Measurements from ENCODE around the gene IYD.

Gene IYD

GRCh38 chr6:150349546-150349945, 19.3 kb upstream of the IYD start:
- 81 to 85% methylated on average over 4 of the region's 4 CpGs for WGBS, 2 experiments
- Histone ChIP-seq H3K4me3 (ENCODE audit: insufficient read depth, low read depth, low read length) (no peak overlapping the region), H3K36me3 (ENCODE audit: control insufficient read depth, insufficient read depth, low read length) (no peaks in the 10 kb centered on the region), H3K4me1 (ENCODE audit: control insufficient read depth, insufficient read depth, low read length) (no peaks in the 10 kb centered on the region), H3K9me3 (ENCODE audit: control insufficient read depth, low read length) (no peaks in the 10 kb centered on the region), H3K27me3 (ENCODE audit: control insufficient read depth, insufficient read depth, low read length, poor library complexity, severe bottlenecking) (no peaks in the 10 kb centered on the region), H3K27ac (ENCODE audit: insufficient read depth, low read depth, low read length, poor library complexity, severe bottlenecking) (no peak overlapping the region)

DNA sequence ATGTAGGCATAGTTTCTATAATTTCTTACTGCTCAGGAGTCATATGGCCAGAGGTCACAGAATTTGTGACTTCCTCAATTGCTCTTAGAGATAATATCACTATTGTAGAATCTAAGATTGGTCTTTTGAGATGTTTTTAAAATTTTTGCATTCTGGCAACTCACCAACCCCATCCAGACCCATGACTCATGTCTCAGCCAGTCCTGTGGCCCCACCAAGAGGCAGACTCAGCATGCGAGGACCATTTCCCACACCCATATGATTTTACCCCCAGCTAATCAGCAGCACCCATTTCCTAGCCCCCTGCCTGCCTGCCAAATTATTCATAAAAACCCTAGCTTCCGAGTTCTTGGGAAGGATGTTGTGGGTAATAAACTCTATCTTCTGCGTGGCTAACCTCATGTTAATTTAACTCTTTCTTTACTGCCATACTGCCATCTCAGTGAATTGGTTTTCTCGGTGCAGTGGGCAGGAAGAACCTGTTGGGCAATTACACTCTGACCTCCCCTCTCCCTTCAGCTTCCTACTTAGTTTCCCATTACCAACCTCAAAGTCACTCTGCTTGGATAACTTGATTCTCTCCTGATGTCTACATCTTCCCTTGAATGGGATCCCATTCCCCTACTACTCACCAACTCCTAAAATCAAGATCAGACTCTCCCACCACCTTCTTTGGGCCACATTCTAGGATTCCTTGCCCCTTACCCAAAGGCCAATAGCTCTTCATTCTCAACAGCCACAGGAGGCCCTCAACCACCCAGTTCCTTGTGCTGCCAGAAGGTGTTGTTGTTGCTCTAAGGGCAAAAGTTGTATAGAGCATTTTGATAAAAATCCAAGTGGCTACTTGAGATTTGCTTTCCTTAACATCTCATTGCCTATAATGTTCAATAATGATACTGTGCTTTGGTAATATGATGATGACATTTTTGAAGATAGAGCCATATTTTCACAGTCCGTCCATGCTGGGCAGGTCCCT, 16.2 kb upstream of the IYD start:
- Histone ChIP-seq H3K4me3 (ENCODE audit: insufficient read depth, low read depth, low read length) (no peak overlapping the region), H3K27ac (ENCODE audit: insufficient read depth, low read depth, low read length, poor library complexity, severe bottlenecking) (no peak overlapping the region), H3K36me3 (ENCODE audit: control insufficient read depth, insufficient read depth, low read length) (no peaks in the 10 kb centered on the region), H3K9me3 (ENCODE audit: control insufficient read depth, low read length) (no peaks in the 10 kb centered on the region), H3K27me3 (ENCODE audit: control insufficient read depth, insufficient read depth, low read length, poor library complexity, severe bottlenecking) (no peaks in the 10 kb centered on the region), H3K4me1 (ENCODE audit: control insufficient read depth, insufficient read depth, low read length) (no peaks in the 10 kb centered on the region)
- 86 to 88% methylated on average over 4 to 5 of the region's 5 CpGs for WGBS, 2 experiments

DNA sequence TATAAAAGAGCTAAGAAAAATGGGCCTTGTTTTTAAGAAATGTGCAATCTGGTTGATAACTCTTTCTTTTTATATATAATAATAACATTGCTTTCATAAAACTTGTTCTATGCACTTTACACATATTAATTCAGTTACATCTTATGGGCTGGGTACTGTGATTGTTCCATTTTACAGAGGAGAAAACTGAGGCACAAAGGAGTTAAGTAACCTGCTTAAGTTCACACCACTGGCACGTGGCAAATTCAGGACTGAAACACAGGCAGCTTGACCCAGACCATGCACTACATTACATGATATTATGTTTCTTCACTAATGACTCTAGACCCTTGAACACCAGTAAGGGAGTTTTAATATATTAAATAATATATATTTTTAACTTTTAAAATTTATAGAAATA, 15.4 kb upstream of the IYD start:
- Histone ChIP-seq H3K4me1 (ENCODE audit: control insufficient read depth, insufficient read depth, low read length) (no peaks in the 10 kb centered on the region), H3K27me3 (ENCODE audit: control insufficient read depth, insufficient read depth, low read length, poor library complexity, severe bottlenecking) (no peaks in the 10 kb centered on the region), H3K9me3 (ENCODE audit: control insufficient read depth, low read length) (no peaks in the 10 kb centered on the region), H3K27ac (ENCODE audit: insufficient read depth, low read depth, low read length, poor library complexity, severe bottlenecking) (no peak overlapping the region), H3K36me3 (ENCODE audit: control insufficient read depth, insufficient read depth, low read length) (no peaks in the 10 kb centered on the region), H3K4me3 (ENCODE audit: insufficient read depth, low read depth, low read length) (no peak overlapping the region)
- WGBS, 2 experiments: 85 to 100% methylated on average over 1 of the region's 1 CpG

GRCh38 chr6:150354754-150355571, 13.8 kb upstream of the IYD start:
- no peaks in the 10 kb centered on the region for H3K27me3 ChIP-seq (ENCODE audit: control insufficient read depth, insufficient read depth, low read length, poor library complexity, severe bottlenecking)
- no peak overlapping the region for H3K4me3 ChIP-seq (ENCODE audit: insufficient read depth, low read depth, low read length)
- 88 to 91% methylated on average over 2 of the region's 2 CpGs for WGBS, 2 experiments
- no peaks in the 10 kb centered on the region for H3K36me3 ChIP-seq (ENCODE audit: control insufficient read depth, insufficient read depth, low read length)
- no peaks in the 10 kb centered on the region for H3K4me1 ChIP-seq (ENCODE audit: control insufficient read depth, insufficient read depth, low read length)
- H3K27ac ChIP-seq (ENCODE audit: insufficient read depth, low read depth, low read length, poor library complexity, severe bottlenecking): no peak overlapping the region
- no peaks in the 10 kb centered on the region for H3K9me3 ChIP-seq (ENCODE audit: control insufficient read depth, low read length)

DNA sequence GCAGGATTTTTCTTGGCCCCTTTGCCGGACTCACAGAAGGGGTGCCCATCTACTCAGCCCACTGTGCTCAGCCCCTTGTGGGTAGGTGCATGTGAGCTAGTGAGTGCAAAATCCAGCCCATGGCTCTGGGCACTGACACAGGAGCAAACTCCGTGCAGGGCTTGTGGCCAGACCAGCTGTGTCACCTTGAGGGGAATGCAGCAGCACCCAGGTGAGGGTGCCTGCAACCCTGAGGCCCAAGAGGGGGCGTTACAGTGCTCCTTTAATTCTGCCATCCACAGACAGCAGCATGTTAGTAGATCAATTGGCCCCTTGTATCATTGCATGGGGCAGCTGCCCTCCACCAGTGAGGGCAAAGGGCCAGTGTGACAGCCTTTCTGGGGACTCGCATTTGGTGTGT, 12.9 kb upstream of the IYD start:
- no peak overlapping the region for H3K4me3 ChIP-seq (ENCODE audit: insufficient read depth, low read depth, low read length)
- H3K27ac ChIP-seq (ENCODE audit: insufficient read depth, low read depth, low read length, poor library complexity, severe bottlenecking): no peak overlapping the region
- H3K4me1 ChIP-seq (ENCODE audit: control insufficient read depth, insufficient read depth, low read length): no peaks in the 10 kb centered on the region
- no peaks in the 10 kb centered on the region for H3K36me3 ChIP-seq (ENCODE audit: control insufficient read depth, insufficient read depth, low read length)
- no peaks in the 10 kb centered on the region for H3K9me3 ChIP-seq (ENCODE audit: control insufficient read depth, low read length)
- 87% methylated on average over 4 of the region's 4 CpGs for WGBS, 2 experiments
- no peaks in the 10 kb centered on the region for H3K27me3 ChIP-seq (ENCODE audit: control insufficient read depth, insufficient read depth, low read length, poor library complexity, severe bottlenecking)

DNA sequence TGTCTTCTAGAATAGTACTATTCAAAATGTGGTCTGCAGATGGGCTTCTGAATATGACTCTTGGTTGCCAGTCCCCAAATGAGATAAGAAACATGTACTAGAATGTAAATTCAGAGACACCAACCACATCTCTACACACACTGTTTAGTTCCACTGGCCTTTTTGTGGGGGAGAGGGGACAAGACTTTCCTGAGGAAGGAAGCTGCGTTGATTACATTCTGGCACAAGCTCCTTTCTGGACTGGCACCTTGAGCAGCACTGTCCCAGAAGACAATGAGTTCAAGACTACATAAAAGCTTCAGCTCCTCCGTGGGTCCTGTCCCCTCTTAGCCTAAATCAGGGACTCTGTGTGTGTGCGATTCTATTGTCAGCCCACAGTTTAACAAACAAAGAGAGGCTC, 6.9 kb upstream of the IYD start:
- Histone ChIP-seq H3K9me3 (ENCODE audit: control insufficient read depth, low read length) (no peaks in the 10 kb centered on the region), H3K4me3 (ENCODE audit: insufficient read depth, low read depth, low read length) (no peak overlapping the region), H3K27ac (ENCODE audit: insufficient read depth, low read depth, low read length, poor library complexity, severe bottlenecking) (no peak overlapping the region), H3K4me1 (ENCODE audit: control insufficient read depth, insufficient read depth, low read length) (no peaks in the 10 kb centered on the region), H3K27me3 (ENCODE audit: control insufficient read depth, insufficient read depth, low read length, poor library complexity, severe bottlenecking) (no peaks in the 10 kb centered on the region), H3K36me3 (ENCODE audit: control insufficient read depth, insufficient read depth, low read length) (no peaks in the 10 kb centered on the region)
- 80 to 87% methylated on average over 2 to 3 of the region's 3 CpGs for WGBS, 2 experiments

- Histone ChIP-seq H3K27ac (ENCODE audit: insufficient read depth, low read depth, low read length, poor library complexity, severe bottlenecking) (no peak overlapping the region), H3K27me3 (ENCODE audit: control insufficient read depth, insufficient read depth, low read length, poor library complexity, severe bottlenecking) (no peaks in the 10 kb centered on the region), H3K4me3 (ENCODE audit: insufficient read depth, low read depth, low read length) (no peak overlapping the region), H3K4me1 (ENCODE audit: control insufficient read depth, insufficient read depth, low read length) (no peaks in the 10 kb centered on the region), H3K36me3 (ENCODE audit: control insufficient read depth, insufficient read depth, low read length) (no peaks in the 10 kb centered on the region), H3K9me3 (ENCODE audit: control insufficient read depth, low read length) (no peaks in the 10 kb centered on the region)
- 76 to 94% methylated on average over 2 of the region's 2 CpGs for WGBS, 2 experiments
Observed at GRCh38 chr6:150363733-150364132, 5.1 kb upstream of the IYD start.

- WGBS, 2 experiments: 92 to 93% methylated on average over 7 of the region's 7 CpGs
- H3K9me3 ChIP-seq (ENCODE audit: control insufficient read depth, low read length): no peaks in the 10 kb centered on the region
- H3K27ac ChIP-seq (ENCODE audit: insufficient read depth, low read depth, low read length, poor library complexity, severe bottlenecking): no peak overlapping the region
- no peaks in the 10 kb centered on the region for H3K4me1 ChIP-seq (ENCODE audit: control insufficient read depth, insufficient read depth, low read length)
- no peak overlapping the region for H3K4me3 ChIP-seq (ENCODE audit: insufficient read depth, low read depth, low read length)
- H3K36me3 ChIP-seq (ENCODE audit: control insufficient read depth, insufficient read depth, low read length): no peaks in the 10 kb centered on the region
- H3K27me3 ChIP-seq (ENCODE audit: control insufficient read depth, insufficient read depth, low read length, poor library complexity, severe bottlenecking): no peaks in the 10 kb centered on the region
Observed at GRCh38 chr6:150366118-150366778, 2.6 kb upstream of the IYD start.

DNA sequence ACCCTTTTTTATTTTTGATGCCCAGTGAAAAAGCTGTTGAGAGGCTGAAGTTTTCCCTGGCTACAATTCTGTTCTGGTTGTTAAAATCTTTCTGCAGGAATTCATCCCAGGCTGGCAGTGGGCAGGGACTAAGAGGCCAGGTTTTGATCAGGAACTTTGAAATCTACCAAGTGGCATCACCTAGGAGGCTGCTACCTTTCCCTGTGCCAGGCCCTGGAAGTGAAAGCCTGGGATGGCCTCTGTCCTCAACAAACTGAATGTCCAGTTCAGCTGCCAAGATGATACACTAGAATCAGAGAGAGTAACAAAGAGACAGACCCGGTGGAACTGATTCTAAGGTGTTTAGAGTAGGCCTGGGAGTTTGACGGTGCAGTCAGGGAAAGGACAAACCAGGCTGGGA, 596 bp downstream of the IYD start:
- no peaks in the 10 kb centered on the region for H3K9me3 ChIP-seq (ENCODE audit: control insufficient read depth, low read length)
- no peaks in the 10 kb centered on the region for H3K4me1 ChIP-seq (ENCODE audit: control insufficient read depth, insufficient read depth, low read length)
- H3K27ac ChIP-seq (ENCODE audit: insufficient read depth, low read depth, low read length, poor library complexity, severe bottlenecking): no peak overlapping the region
- no peaks in the 10 kb centered on the region for H3K36me3 ChIP-seq (ENCODE audit: control insufficient read depth, insufficient read depth, low read length)
- 86 to 89% methylated on average over 2 of the region's 2 CpGs for WGBS, 2 experiments
- H3K27me3 ChIP-seq (ENCODE audit: control insufficient read depth, insufficient read depth, low read length, poor library complexity, severe bottlenecking): no peaks in the 10 kb centered on the region
- no peak overlapping the region for H3K4me3 ChIP-seq (ENCODE audit: insufficient read depth, low read depth, low read length)

- H3K36me3 ChIP-seq (ENCODE audit: control insufficient read depth, insufficient read depth, low read length): no peaks in the 10 kb centered on the region
- no peak overlapping the region for H3K4me3 ChIP-seq (ENCODE audit: insufficient read depth, low read depth, low read length)
- H3K4me1 ChIP-seq (ENCODE audit: control insufficient read depth, insufficient read depth, low read length): no peaks in the 10 kb centered on the region
- no peaks in the 10 kb centered on the region for H3K27me3 ChIP-seq (ENCODE audit: control insufficient read depth, insufficient read depth, low read length, poor library complexity, severe bottlenecking)
- no peaks in the 10 kb centered on the region for H3K9me3 ChIP-seq (ENCODE audit: control insufficient read depth, low read length)
- WGBS, 2 experiments: 91 to 92% methylated on average over 12 of the region's 12 CpGs
- no peak overlapping the region for H3K27ac ChIP-seq (ENCODE audit: insufficient read depth, low read depth, low read length, poor library complexity, severe bottlenecking)
Observed at GRCh38 chr6:150370112-150370511, 1.3 kb downstream of the IYD start.
